ENCODE measurements around the gene CCNT2.

Gene CCNT2

DNA sequence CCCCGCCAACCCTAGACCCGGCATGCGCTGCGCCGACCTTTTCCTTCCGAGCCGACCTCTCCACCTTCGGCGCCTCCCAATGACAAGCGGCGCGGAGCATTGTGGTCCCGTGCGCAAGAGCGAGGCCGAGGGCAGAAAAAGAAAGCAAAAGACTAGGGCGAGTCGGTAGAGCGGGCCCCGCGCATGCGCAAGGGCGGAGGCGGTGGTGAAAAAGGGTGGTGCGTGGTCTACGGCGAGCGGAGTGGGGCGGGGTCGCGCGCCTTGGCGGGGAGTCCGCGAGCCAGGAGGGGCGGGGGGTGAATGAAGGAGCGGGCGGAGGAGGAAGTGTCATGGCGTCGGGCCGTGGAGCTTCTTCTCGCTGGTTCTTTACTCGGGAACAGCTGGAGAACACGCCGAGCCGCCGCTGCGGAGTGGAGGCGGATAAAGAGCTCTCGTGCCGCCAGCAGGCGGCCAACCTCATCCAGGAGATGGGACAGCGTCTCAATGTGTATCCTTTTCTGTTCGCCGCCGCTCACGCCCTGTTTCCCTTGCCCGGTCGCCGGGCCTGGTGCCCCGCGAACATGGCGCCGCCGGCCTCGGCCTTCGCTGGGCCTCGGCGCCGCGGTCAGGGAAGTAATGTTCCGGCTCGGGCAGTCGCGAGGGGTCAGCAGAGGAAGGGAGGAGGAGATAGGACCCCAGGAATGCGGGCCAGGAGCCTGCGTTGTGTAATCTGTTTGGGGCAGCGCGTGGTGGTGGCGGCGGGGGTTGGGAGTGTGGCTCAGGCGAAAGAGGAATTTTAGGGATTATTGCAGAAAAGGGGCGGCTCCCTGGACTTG, at the start of gene CCNT2:
Gene CCNT2, plus strand, starts transcription at position 297 of the 815 bp plus-strand sequence. Its CDS starts 33 bp downstream, at position 330.
- H3K36me3 ChIP-seq (ENCODE audit: insufficient read depth, low read length), result peaks cover 2% of the 10 kb centered on the region; the same call in 1 of the 2 replicates
- peaks cover 27% of the 10 kb centered on the region for H3K4me1 ChIP-seq (ENCODE audit: control insufficient read depth, insufficient read depth, low read length, unreplicated experiment)
- H3K4me3 ChIP-seq (ENCODE audit: low read depth, low read length), result peak within 1 kb of the TSS; percentile 91
- peaks cover 49% of the 10 kb centered on the region for H3K79me2 ChIP-seq (ENCODE audit: control insufficient read depth, insufficient read depth, low read length, unreplicated experiment)
- no peaks in the 10 kb centered on the region for H3K27me3 ChIP-seq (ENCODE audit: insufficient read depth, low read length)
- H2AFZ ChIP-seq (ENCODE audit: low read length, unreplicated experiment), result peak within 1 kb of the TSS; percentile 95
- peak within 1 kb of the TSS; percentile 89 for H3K27ac ChIP-seq (ENCODE audit: low read depth, low read length)

DNA sequence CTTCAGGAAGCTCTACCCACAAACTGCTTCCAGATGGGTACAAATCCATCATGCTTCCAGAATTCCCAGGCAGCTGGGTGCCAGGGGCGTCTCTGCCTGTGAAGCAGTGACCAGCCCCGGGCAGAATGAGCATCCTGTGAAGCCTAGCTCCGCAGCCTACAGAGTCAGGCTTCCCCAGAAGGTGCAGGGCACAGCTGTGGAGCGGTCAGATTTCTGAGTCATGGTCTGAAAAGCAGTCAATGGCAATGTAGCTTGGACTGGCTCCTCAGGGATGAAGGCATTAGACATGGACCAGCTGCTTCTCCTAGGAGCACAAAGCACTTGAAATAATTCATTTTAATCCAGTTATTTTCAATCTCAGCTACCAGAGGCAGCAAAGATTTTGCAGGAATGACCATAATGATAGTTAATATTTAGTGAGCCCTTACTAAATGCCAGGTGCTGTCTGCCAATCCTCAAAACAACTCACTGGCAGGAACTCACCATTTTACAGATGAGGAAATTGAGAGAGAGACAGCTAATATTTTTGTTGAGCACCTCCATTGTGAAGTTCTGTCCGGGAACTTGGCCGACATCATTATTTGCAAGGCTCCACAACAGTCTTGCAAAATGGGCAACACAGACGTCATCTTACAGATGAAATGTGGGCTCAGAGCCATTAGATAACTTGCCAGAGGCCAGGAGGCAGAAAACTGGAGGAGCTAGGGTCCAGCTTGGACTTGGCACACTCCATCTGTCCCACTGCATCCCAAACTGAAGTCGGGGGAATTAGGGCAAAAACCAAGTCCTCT, 48.5 kb upstream of the CCNT2 start:
- H2AFZ ChIP-seq (ENCODE audit: low read length, unreplicated experiment), result no peak overlapping the region
- H3K79me2 ChIP-seq (ENCODE audit: control insufficient read depth, insufficient read depth, low read length, unreplicated experiment), result no peaks in the 10 kb centered on the region
- H3K4me3 ChIP-seq (ENCODE audit: low read depth, low read length), result no peak overlapping the region
- peaks cover 14% of the 10 kb centered on the region for H3K4me1 ChIP-seq (ENCODE audit: control insufficient read depth, insufficient read depth, low read length, unreplicated experiment)
- no peaks in the 10 kb centered on the region for H3K27me3 ChIP-seq (ENCODE audit: insufficient read depth, low read length)
- no peaks in the 10 kb centered on the region for H3K36me3 ChIP-seq (ENCODE audit: insufficient read depth, low read length)
- no peak overlapping the region for H3K27ac ChIP-seq (ENCODE audit: low read depth, low read length)

DNA sequence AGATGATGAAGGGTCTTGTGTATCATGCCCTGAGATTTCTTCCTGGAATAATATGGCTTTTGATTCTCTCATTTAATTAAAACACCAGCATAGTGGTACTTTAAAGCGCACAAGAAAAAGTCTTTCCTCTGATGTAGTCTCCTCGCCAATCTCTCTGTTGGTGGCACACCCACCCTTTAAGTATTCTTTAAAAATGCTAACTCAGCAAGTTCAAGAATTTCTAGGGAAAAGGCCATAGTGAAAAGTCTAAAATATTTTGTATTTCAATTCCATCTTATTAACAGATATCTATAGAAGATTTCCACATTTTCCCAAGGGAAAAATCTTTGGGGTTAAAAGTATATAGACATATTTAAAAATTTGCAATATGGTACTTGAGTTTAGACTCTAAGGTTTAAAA, 45.5 kb upstream of the CCNT2 start:
- Histone ChIP-seq H3K4me3 (ENCODE audit: low read depth, low read length) (no peak overlapping the region), H3K79me2 (ENCODE audit: control insufficient read depth, insufficient read depth, low read length, unreplicated experiment) (no peaks in the 10 kb centered on the region), H2AFZ (ENCODE audit: low read length, unreplicated experiment) (no peak overlapping the region), H3K27me3 (ENCODE audit: insufficient read depth, low read length) (no peaks in the 10 kb centered on the region), H3K27ac (ENCODE audit: low read depth, low read length) (no peak overlapping the region), H3K36me3 (ENCODE audit: insufficient read depth, low read length) (no peaks in the 10 kb centered on the region), H3K4me1 (ENCODE audit: control insufficient read depth, insufficient read depth, low read length, unreplicated experiment) (no peaks in the 10 kb centered on the region)

DNA sequence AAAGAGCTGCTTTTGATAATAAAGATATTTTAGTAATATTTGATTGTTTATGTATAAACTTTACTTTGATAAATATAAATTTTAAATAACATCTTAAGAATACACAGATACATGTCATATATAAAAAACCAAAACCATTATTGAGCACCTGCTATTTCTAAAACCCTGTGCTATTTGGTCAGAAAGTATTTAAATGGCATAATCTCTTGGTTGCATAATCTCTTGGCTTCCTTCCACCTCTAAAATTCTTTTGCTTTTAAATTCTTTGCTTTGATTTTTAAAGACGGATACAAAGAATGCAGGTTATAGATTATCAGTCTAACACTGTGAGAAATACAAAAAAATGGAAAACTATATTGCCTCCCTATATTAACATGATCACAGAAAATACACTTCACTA, 43.3 kb upstream of the CCNT2 start:
- Histone ChIP-seq H3K4me3 (ENCODE audit: low read depth, low read length) (no peak overlapping the region), H3K36me3 (ENCODE audit: insufficient read depth, low read length) (no peaks in the 10 kb centered on the region), H3K27ac (ENCODE audit: low read depth, low read length) (no peak overlapping the region), H3K79me2 (ENCODE audit: control insufficient read depth, insufficient read depth, low read length, unreplicated experiment) (no peaks in the 10 kb centered on the region), H3K4me1 (ENCODE audit: control insufficient read depth, insufficient read depth, low read length, unreplicated experiment) (no peaks in the 10 kb centered on the region), H2AFZ (ENCODE audit: low read length, unreplicated experiment) (no peak overlapping the region), H3K27me3 (ENCODE audit: insufficient read depth, low read length) (no peaks in the 10 kb centered on the region)

DNA sequence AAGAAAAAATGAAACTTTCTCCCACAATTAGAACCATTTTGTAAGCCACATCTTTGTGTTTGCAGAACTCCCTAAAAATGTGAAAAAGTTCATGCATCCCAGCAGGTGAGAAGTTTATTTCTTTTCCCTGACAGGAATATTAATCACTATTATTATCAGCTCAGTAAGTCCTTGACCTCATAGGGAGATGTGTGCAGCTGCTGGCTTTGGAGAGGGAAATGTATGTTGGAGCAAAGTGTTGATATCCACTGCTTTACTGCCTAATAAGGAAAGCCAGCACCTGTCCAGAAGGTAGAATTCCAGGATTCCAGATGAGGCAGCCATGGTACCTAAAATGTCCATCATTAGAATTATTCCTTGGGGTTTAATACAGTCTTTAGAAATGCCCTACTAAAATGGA, 35.8 kb upstream of the CCNT2 start:
- no peak overlapping the region for H2AFZ ChIP-seq (ENCODE audit: low read length, unreplicated experiment)
- no peaks in the 10 kb centered on the region for H3K36me3 ChIP-seq (ENCODE audit: insufficient read depth, low read length)
- H3K79me2 ChIP-seq (ENCODE audit: control insufficient read depth, insufficient read depth, low read length, unreplicated experiment), result no peaks in the 10 kb centered on the region

DNA sequence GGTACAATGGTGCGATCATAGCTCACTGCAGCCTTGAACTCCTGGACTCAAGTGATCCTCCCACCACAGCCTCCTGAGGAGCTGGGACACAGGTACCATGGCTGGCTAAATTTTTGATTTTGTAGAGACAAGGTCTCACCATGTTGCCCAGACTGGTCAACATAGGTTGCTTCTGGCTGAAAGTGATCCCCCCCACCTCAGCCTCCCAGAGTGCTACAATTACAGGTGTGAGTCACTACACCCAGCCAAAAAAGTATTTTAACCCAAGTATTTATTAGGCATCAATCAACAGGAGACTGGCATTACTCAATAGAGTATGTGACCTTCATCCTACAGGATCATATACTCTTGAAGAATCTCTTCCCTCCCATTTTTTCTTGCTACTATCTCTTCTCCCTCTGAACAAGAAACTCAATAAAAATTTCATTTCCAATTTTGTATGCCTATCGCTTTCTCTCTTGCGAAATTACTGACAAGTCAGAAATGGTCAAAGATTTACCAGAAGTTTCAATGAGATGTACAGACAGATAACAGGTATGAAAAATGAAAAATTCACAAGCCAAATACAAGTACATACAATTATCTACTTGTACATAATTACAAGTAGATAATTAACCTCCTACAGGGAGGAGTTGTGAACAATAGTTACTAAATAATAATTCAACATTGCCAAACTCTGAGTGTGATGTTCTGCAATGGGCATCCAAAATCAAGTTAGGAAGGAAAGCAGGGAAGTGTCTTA, 34.9 kb upstream of the CCNT2 start:
- H3K27ac ChIP-seq (ENCODE audit: low read depth, low read length), result no peak overlapping the region
- no peaks in the 10 kb centered on the region for H3K79me2 ChIP-seq (ENCODE audit: control insufficient read depth, insufficient read depth, low read length, unreplicated experiment)
- H2AFZ ChIP-seq (ENCODE audit: low read length, unreplicated experiment), result no peak overlapping the region
- no peaks in the 10 kb centered on the region for H3K4me1 ChIP-seq (ENCODE audit: control insufficient read depth, insufficient read depth, low read length, unreplicated experiment)
- no peak overlapping the region for H3K4me3 ChIP-seq (ENCODE audit: low read depth, low read length)
- H3K27me3 ChIP-seq (ENCODE audit: insufficient read depth, low read length), result no peaks in the 10 kb centered on the region
- no peaks in the 10 kb centered on the region for H3K36me3 ChIP-seq (ENCODE audit: insufficient read depth, low read length)

More for the DNA sequence above, 35.8 kb upstream of the CCNT2 start:
- Histone ChIP-seq H3K4me1 (ENCODE audit: control insufficient read depth, insufficient read depth, low read length, unreplicated experiment) (no peaks in the 10 kb centered on the region), H3K27ac (ENCODE audit: low read depth, low read length) (no peak overlapping the region), H3K27me3 (ENCODE audit: insufficient read depth, low read length) (no peaks in the 10 kb centered on the region), H3K4me3 (ENCODE audit: low read depth, low read length) (no peak overlapping the region)

DNA sequence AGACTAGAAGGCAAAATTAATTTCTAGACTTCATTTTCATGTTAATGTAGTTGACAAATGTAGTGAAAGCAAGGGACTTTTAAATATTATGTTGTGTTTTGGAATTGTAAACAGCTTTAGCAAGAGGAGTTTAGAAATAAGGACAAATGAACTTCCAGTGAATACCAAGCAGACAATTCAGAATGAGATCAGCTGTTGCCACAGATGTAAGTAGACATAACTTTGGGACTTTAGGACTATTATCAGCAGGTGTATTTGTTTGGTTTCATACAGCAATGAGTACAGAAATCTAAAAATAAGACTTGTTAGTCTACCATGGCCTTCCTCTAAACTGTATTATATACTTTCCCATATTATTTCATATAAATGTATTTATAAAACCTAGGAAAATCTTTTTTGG, 34.2 kb upstream of the CCNT2 start:
- H3K36me3 ChIP-seq (ENCODE audit: insufficient read depth, low read length), result no peaks in the 10 kb centered on the region
- no peaks in the 10 kb centered on the region for H3K27me3 ChIP-seq (ENCODE audit: insufficient read depth, low read length)
- no peak overlapping the region for H2AFZ ChIP-seq (ENCODE audit: low read length, unreplicated experiment)
- H3K79me2 ChIP-seq (ENCODE audit: control insufficient read depth, insufficient read depth, low read length, unreplicated experiment), result no peaks in the 10 kb centered on the region
- H3K27ac ChIP-seq (ENCODE audit: low read depth, low read length), result no peak overlapping the region
- no peaks in the 10 kb centered on the region for H3K4me1 ChIP-seq (ENCODE audit: control insufficient read depth, insufficient read depth, low read length, unreplicated experiment)
- H3K4me3 ChIP-seq (ENCODE audit: low read depth, low read length), result no peak overlapping the region

DNA sequence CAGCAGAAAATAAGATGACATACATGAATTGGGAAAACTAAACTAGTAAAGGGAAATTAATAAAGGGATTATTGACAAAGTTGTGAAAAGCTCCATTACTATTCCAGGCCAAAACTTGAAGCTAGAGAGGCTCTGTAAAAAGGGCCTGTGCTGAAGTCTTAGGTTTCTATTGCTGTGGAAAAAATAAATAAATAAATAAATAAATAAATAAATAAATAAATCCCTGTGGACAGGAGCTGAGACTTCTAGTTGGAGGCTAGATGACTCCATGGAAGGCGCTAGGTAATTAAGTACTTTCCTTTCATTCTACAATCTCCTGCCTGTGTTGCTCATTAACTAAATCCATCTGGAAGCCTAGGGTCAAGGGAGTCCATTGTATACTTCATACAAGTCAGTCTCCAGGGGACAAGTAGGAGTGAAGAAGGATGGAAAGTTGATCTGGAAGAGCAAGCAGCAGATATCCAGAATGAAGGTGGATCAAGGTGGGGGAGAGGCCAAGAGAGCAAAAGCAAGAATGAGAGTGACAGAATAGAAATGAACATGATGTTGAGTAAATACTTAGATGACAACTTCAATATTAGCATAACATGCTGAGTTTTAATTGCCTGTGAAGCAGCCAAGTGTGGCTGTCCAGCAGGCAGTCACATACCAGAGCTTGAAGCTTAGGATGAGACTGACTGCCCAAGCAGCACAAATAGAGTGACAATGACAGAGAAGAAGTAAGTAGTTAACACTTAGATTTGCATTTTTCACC, 26.2 kb upstream of the CCNT2 start:
- no peaks in the 10 kb centered on the region for H3K27me3 ChIP-seq (ENCODE audit: insufficient read depth, low read length)
- no peaks in the 10 kb centered on the region for H3K36me3 ChIP-seq (ENCODE audit: insufficient read depth, low read length)
- no peaks in the 10 kb centered on the region for H3K79me2 ChIP-seq (ENCODE audit: control insufficient read depth, insufficient read depth, low read length, unreplicated experiment)
- H3K4me3 ChIP-seq (ENCODE audit: low read depth, low read length), result no peak overlapping the region
- no peak overlapping the region for H3K27ac ChIP-seq (ENCODE audit: low read depth, low read length)
- H2AFZ ChIP-seq (ENCODE audit: low read length, unreplicated experiment), result no peak overlapping the region
- H3K4me1 ChIP-seq (ENCODE audit: control insufficient read depth, insufficient read depth, low read length, unreplicated experiment), result no peaks in the 10 kb centered on the region

DNA sequence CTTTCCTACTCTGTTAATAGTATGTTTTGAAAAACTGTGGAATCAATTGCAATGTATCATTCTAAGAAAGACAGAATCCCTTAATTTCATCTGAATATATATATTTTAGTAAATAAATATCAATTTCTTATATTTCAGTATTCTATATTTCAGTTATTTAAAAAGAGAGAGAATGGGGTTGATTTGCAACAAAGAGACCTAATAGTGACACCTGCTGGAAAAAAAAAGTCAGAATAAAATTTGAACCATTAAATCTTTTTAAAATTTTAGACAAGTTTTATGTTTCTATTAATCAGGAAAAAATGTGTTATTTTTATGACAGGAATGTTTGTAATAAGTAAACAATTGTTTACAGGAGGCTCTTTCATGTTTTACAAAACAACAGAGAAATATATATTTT, 20.7 kb upstream of the CCNT2 start:
- Histone ChIP-seq H2AFZ (ENCODE audit: low read length, unreplicated experiment) (no peak overlapping the region), H3K4me1 (ENCODE audit: control insufficient read depth, insufficient read depth, low read length, unreplicated experiment) (no peaks in the 10 kb centered on the region), H3K27ac (ENCODE audit: low read depth, low read length) (no peak overlapping the region), H3K4me3 (ENCODE audit: low read depth, low read length) (no peak overlapping the region), H3K27me3 (ENCODE audit: insufficient read depth, low read length) (no peaks in the 10 kb centered on the region), H3K79me2 (ENCODE audit: control insufficient read depth, insufficient read depth, low read length, unreplicated experiment) (no peaks in the 10 kb centered on the region), H3K36me3 (ENCODE audit: insufficient read depth, low read length) (no peaks in the 10 kb centered on the region)

DNA sequence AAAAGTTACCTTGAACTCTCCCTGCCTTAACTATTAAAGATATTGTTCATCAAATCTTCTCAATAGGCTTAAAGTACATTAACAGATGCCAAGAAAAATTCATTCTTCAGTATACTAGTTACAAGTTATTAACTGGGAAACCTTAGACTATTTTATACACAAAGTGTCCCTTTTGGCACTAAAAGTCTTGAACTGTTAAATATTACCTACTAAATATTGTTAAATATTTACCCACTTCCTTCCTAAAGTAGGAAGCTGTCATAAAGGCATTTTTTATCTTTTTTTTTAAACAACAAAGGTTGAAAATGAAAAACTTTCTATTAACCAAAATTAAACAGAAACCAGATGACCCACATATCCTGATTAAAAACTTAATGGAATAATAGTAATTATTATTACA, 19.4 kb upstream of the CCNT2 start:
- Histone ChIP-seq H3K36me3 (ENCODE audit: insufficient read depth, low read length) (no peaks in the 10 kb centered on the region), H3K79me2 (ENCODE audit: control insufficient read depth, insufficient read depth, low read length, unreplicated experiment) (no peaks in the 10 kb centered on the region), H3K27me3 (ENCODE audit: insufficient read depth, low read length) (no peaks in the 10 kb centered on the region), H3K27ac (ENCODE audit: low read depth, low read length) (no peak overlapping the region), H3K4me3 (ENCODE audit: low read depth, low read length) (no peak overlapping the region), H3K4me1 (ENCODE audit: control insufficient read depth, insufficient read depth, low read length, unreplicated experiment) (no peaks in the 10 kb centered on the region), H2AFZ (ENCODE audit: low read length, unreplicated experiment) (no peak overlapping the region)

Data from ACC112 (cell line).